ENCODE results near the gene SEMA4B. TPM values are rescaled to one million over a fixed set of nuclear protein-coding genes. Genes with fewer than 3 reads are reported as not detected.

The SEMA4B gene
- total and polyA plus RNA-seq, 2 of the 8 experiments (the other 6 are each of a cell fraction or from before 2014, with no cell fraction given), result 42.7 to 43.0 TPM

DNA sequence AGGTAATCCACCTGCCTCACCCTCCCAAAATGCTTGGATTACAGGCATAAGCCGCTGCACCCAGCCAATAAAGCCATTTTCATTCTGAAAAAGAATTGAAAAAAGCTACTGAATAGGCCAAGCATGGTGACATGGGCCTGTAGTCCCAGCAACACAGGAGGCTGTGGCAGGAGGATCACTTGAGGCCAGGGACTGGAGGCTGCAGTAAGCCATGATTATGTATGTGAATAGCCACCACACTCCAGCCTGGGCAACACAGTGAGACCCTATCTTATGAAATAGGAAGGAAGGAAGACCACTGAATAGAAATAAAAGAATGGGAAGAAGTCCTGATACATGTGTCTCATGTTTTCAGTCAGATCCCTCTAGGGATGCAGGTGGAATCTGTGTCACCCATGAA is 36.0 kb upstream of the SEMA4B start:
- DNase-seq (ENCODE audit: low read depth in 1 of 2, low spot score in 2 of 2) (no peak), FAIRE-seq (no peak)
- Histone ChIP-seq H2BK15ac (ENCODE audit: low read length) (no peak overlapping the region), H3K4me2 (ENCODE audit: insufficient read depth in 1 of 2, low read depth in 2 of 2, low read length in 2 of 2) (no peak overlapping the region), H3K79me1 (ENCODE audit: low read depth, low read length) (no peaks in the 10 kb centered on the region), H3K9ac (replicated peaks in 1 of 4; ENCODE audit: extremely low read depth in 1 of 4, low read depth in 3 of 4, low read length in 3 of 4) (no peak overlapping the region), H2BK12ac (ENCODE audit: low read depth, low read length) (no peak overlapping the region), H2AK5ac (ENCODE audit: low read depth, low read length) (no peak overlapping the region), H3K79me2 (ENCODE audit: control insufficient read depth in 1 of 2, insufficient read depth in 2 of 2, low read length in 2 of 2) (no peaks in the 10 kb centered on the region), H2BK5ac (ENCODE audit: low read depth, low read length) (no peak overlapping the region), H3K27ac (ENCODE audit: low read depth, low read length) (no peak overlapping the region), H2BK120ac (replicated peaks; ENCODE audit: low read depth, low read length) (no peak overlapping the region), H2BK20ac (ENCODE audit: low read length) (no peak overlapping the region), H3K18ac (ENCODE audit: extremely low read depth, low read length) (no peak overlapping the region), H3K23ac (ENCODE audit: insufficient read length) (no peak overlapping the region), H3K4me3 (ENCODE audit: extremely low read depth in 1 of 4, insufficient read depth in 2 of 4, low read depth in 3 of 4, low read length in 4 of 4) (no peak overlapping the region), H4K91ac (replicated peaks; ENCODE audit: insufficient read length, low read length) (no peak overlapping the region), H3K36me3 (ENCODE audit: control insufficient read depth in 2 of 4, insufficient read depth in 4 of 4, low read length in 3 of 4) (no peaks in the 10 kb centered on the region), H3K4ac (replicated peaks; ENCODE audit: insufficient read length, low read depth, low read length) (no peak overlapping the region), H3K9me3 (ENCODE audit: insufficient read depth in 2 of 2, low read depth in 1 of 2, low read length in 1 of 2) (no peaks in the 10 kb centered on the region), H3K14ac (ENCODE audit: insufficient read length) (no peak overlapping the region), H2AFZ (ENCODE audit: low read length) (no peak overlapping the region), H3K23me2 (ENCODE audit: low read depth, low read length) (no peaks in the 10 kb centered on the region), H3K56ac (replicated peaks; ENCODE audit: insufficient read length, low read depth, low read length) (no peak overlapping the region), H4K5ac (ENCODE audit: insufficient read length, low read depth, low read length) (no peak overlapping the region), H3K27me3 (replicated peaks in 1 of 4; ENCODE audit: control insufficient read depth in 3 of 4, extremely low read depth in 1 of 4, insufficient read depth in 3 of 4, low read length in 3 of 4) (no peaks in the 10 kb centered on the region), H4K20me1 (replicated peaks in 1 of 2; ENCODE audit: control insufficient read depth in 1 of 2, insufficient read depth in 2 of 2, low read length in 2 of 2) (no peaks in the 10 kb centered on the region), H3K4me1 (replicated peaks in 1 of 4; ENCODE audit: control insufficient read depth in 3 of 4, insufficient read depth in 4 of 4, low read length in 3 of 4) (peaks cover 0 to 11% (median 7%) of the 10 kb centered on the region in 4 experiments; a peak in 4 of 7 replicates), H4K8ac (ENCODE audit: extremely low read depth, insufficient read depth, low read length) (no peak overlapping the region)
- ChIA-PET POLR2A (ENCODE audit: partially characterized antibody) (interaction anchor here (1.2 to 1.7 kb wide), 2 partner anchors 8 to 10 kb away, joined by 3 to 5 read pairs; no protein-coding TSS in a partner anchor), CTCF (ENCODE audit: partially characterized antibody) (interaction anchor here (0.9 kb wide), 1 partner anchor 14 kb away, joined by 3 read pairs; no protein-coding TSS in a partner anchor)
- 91% methylated on average over 1 of the region's 1 CpG; no CpG with 5 or more reads in 1 of the 2 experiments for WGBS, 2 experiments (ENCODE audit: extremely low coverage in 1 of 2, insufficient coverage in 1 of 2, insufficient read length in 1 of 2, insufficient replicate concordance in 2 of 2, low coverage in 1 of 2, low lambda C conversion rate in 2 of 2, missing lambda C conversion rate in 1 of 2)
- TF ChIP-seq BRCA1 (IDR thresholded peaks at IDR 0.05; ENCODE audit: low read depth, low read length) (no peak), CHD2 (IDR thresholded peaks at IDR 0.05; ENCODE audit: low read length) (no peak), HDAC2 (IDR thresholded peaks at IDR 0.05; ENCODE audit: borderline replicate concordance in 1 of 2, low read depth in 2 of 2, low read length in 2 of 2) (no peak), KDM5A (IDR thresholded peaks at IDR 0.05; ENCODE audit: low read length) (no peak), RBBP5 (IDR thresholded peaks at IDR 0.05; ENCODE audit: borderline replicate concordance, low read depth, low read length) (no peak), CTBP2 (IDR thresholded peaks at IDR 0.05; ENCODE audit: borderline replicate concordance, insufficient read depth, insufficient read length, low read length) (no peak), E2F6 (IDR thresholded peaks at IDR 0.05) (no peak), CEBPB (IDR thresholded peaks at IDR 0.05; ENCODE audit: low read depth, low read length) (no peak), POLR2AphosphoS5 (IDR thresholded peaks at IDR 0.05; ENCODE audit: low read depth, low read length) (no peak), CBX8 (IDR thresholded peaks at IDR 0.05; ENCODE audit: borderline replicate concordance, low read depth, low read length) (no peak), KDM1A (IDR thresholded peaks at IDR 0.05; ENCODE audit: borderline replicate concordance, low read length) (no peak), BCL11A (IDR thresholded peaks at IDR 0.05; ENCODE audit: low read depth in 2 of 2, low read length in 2 of 2) (no peak), ATF3 (IDR thresholded peaks at IDR 0.05; ENCODE audit: insufficient read depth, low read depth, low read length) (no peak)
